Omental fat pad (tissue), 4 donors: ENCODE measurements around the gene GPSM1. TPM values are rescaled to one million over a fixed set of nuclear protein-coding genes. Genes with fewer than 3 reads are reported as not detected.

Experiments
- ATAC-seq: fragments of 150-250 bp; one replicate; pipeline ENCODE4 v1.9.1; 2016; ENCODE audit warnings: mild to moderate bottlenecking, moderate library complexity; ENCODE audit not compliant: low FRiP score
- DNase-seq: peaks from one replicate; pipeline ENCODE4 v3.0.0-alpha.2; 2019; ENCODE audit warnings: low spot score
- CTCF ChIP-seq, 3 donors: fragments of 450-650 bp; IDR thresholded peaks; one replicate each; pipeline ENCODE4 v1.5.1; 2016 to 2017; ENCODE audit warnings: antibody characterized with exemption in 3 of 3, mild to moderate bottlenecking in 3 of 3, moderate library complexity in 2 of 3
- total RNA-seq, 4 donors: library from RNA; depleted of rRNA; stranded (reverse); fragments of >200 nt; gene quantifications; one replicate each; pipeline ENCODE4 v1.1.0, GENCODE V29; 2016

Gene GPSM1
- total RNA-seq, 4 donors from 2014 or later, result 5.0 to 20.5 (median 7.3) TPM

- no peak for ATAC-seq
- DNase-seq, result no peak
- no peak for TF ChIP-seq CTCF (IDR thresholded peaks at IDR 0.05)
Measured at GRCh38 chr9:136325358-136325757, 2.0 kb upstream of the GPSM1 start.

- ATAC-seq (no peak), DNase-seq (no peak)
- no peak for TF ChIP-seq CTCF (IDR thresholded peaks at IDR 0.05)
Measured at GRCh38 chr9:136326061-136326760, 1.1 kb upstream of the GPSM1 start.

GRCh38 chr9:136326761-136327303, 507 bp upstream of the GPSM1 start:
- ATAC-seq, result no peak
- DNase-seq, result no peak
- TF ChIP-seq CTCF (IDR thresholded peaks at IDR 0.05), result no peak

- DNase-seq (no peak), ATAC-seq (no peak)
Measured at GRCh38 chr9:136328011-136328621, 777 bp downstream of the GPSM1 start.

GRCh38 chr9:136328622-136329041, 1.3 kb downstream of the GPSM1 start:
- no peak for TF ChIP-seq CTCF (IDR thresholded peaks at IDR 0.05)
- DNase-seq (no peak), ATAC-seq (no peak)

More at GRCh38 chr9:136328011-136328621, 777 bp downstream of the GPSM1 start:
- TF ChIP-seq CTCF (IDR thresholded peaks at IDR 0.05), result no peak

DNA sequence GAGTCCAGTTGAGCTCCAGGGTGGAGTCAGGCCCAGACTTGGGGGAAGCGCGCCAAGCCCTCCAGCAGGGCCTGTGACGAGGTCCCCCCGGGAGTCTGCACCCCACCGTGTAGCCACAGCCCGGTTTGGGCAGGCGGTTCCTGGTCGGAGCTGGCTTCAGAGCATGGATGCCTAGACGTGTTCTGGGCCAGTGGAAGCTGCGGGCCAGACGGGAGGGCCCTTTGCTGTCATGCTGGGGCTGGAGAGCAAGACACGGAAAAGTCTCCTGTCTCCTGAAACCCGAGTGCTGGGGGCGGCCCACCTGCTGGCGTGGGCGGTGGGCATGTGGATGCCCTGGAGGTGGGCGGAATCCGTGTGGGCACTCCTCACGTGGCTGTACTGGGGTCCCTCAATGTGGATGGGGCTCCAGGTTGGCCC, 1.9 kb downstream of the GPSM1 start:
- DNase-seq, result no peak
- no peak for TF ChIP-seq CTCF (IDR thresholded peaks at IDR 0.05)
- ATAC-seq, result no peak
